Transverse colon (tissue), 4 donors: ENCODE data around the gene CACNG7. TPM values are rescaled to one million over a fixed set of nuclear protein-coding genes. Genes with fewer than 3 reads are reported as not detected.

Source experiments
- DNase-seq: peaks from one replicate; pipeline ENCODE4 v3.0.0-alpha.2; 2019
- H3K27ac ChIP-seq, 4 donors: fragments of 200-600 bp; sonication (generic); 2 replicates each; pipeline ENCODE4 v1.5.1; 2016 to 2018; ENCODE audit warnings: inconsistent platforms in 4 of 4
- H3K27me3 ChIP-seq: fragments of 200-600 bp; sonication (generic); 2 replicates; pipeline ENCODE4 v1.5.1; 2017; ENCODE audit warnings: inconsistent platforms
- H3K36me3 ChIP-seq, 4 donors: fragments of 200-600 bp; sonication (generic); 2 replicates each; pipeline ENCODE4 v1.5.1; 2017 to 2019; ENCODE audit warnings: inconsistent platforms in 4 of 4
- H3K4me1 ChIP-seq, 4 donors: fragments of 200-600 bp; sonication (generic); 2 replicates each; pipeline ENCODE4 v1.5.1; 2017 to 2020; ENCODE audit warnings: inconsistent platforms in 4 of 4
- H3K4me3 ChIP-seq, 4 donors: fragments of 200-600 bp; sonication (generic); 1 replicate in 1 of 4; 2 replicates in 3 of 4; pipeline versions ENCODE4 v1.5.1 to v1.6.1; 2017 to 2019; ENCODE audit warnings: inconsistent platforms in 4 of 4
- H3K9me3 ChIP-seq, 2 donors: fragments of 200-600 bp; sonication (generic); 2 replicates each; pipeline ENCODE4 v1.5.1; 2017 to 2019; ENCODE audit warnings: inconsistent platforms in 2 of 2
- EP300 ChIP-seq: sonication (generic); formaldehyde crosslinking; IDR thresholded peaks from one replicate; pipeline ENCODE4 v1.6.1; 2017; ENCODE audit warnings: antibody characterized with exemption, low read depth
- POLR2A ChIP-seq: fragments of 450-650 bp; IDR thresholded peaks from one replicate; pipeline ENCODE4 v1.6.1; 2016; ENCODE audit warnings: antibody characterized with exemption, mild to moderate bottlenecking, moderate library complexity
- POLR2AphosphoS5 ChIP-seq, 3 donors: sonication (generic); formaldehyde crosslinking; IDR thresholded peaks; one replicate each; pipeline ENCODE4 v1.6.1; 2016; ENCODE audit warnings: antibody characterized with exemption in 3 of 3
- WGBS, 2 donors: methylation state at CpG; one replicate each; pipeline ENCODE4 v1.1.5; 2018; ENCODE audit warnings: low coverage in 1 of 2; 5-methylcytosine and 5-hydroxymethylcytosine counted together
- in situ Hi-C, 4 donors: fragments of 200-750 bp; cut with MboI; loops; one replicate each; pipeline versions ENCODE4 v1.15.0 to v1.15.1; 2017; ENCODE audit warnings: low sequenced_read_pairs in 3 of 4, low pct_ligation_motif_present in 1 of 4, low pct_unique_long_range_greater_than_20kb in 1 of 4
- intact Hi-C: fragments of 100-400 bp; cut with DNase I; formaldehyde crosslinking; loops from one replicate; pipeline ENCODE4 v1.15.1; 2023; ENCODE audit warnings: low total_unique reads
- total RNA-seq, 4 donors: library from RNA; depleted of rRNA; stranded (reverse); fragments of >200 nt; gene quantifications; one replicate each; pipeline ENCODE4 v1.1.0, GENCODE V29; 2016
- TF ChIP-seq, protein P1 (sequence below), 5 experiments: fragments of 200-600 bp in 3 of 5; fragments of 450-650 bp in 2 of 5; sonication (generic) in 3 of 5; IDR thresholded peaks; 1 replicate in 2 of 5; 2 replicates in 3 of 5; pipeline ENCODE4 v1.5.1; 2016 to 2017; ENCODE audit warnings: antibody characterized with exemption in 5 of 5, inconsistent platforms in 3 of 5, mild to moderate bottlenecking in 2 of 5, moderate library complexity in 1 of 5

The CACNG7 gene
- not detected for total RNA-seq

DNA sequence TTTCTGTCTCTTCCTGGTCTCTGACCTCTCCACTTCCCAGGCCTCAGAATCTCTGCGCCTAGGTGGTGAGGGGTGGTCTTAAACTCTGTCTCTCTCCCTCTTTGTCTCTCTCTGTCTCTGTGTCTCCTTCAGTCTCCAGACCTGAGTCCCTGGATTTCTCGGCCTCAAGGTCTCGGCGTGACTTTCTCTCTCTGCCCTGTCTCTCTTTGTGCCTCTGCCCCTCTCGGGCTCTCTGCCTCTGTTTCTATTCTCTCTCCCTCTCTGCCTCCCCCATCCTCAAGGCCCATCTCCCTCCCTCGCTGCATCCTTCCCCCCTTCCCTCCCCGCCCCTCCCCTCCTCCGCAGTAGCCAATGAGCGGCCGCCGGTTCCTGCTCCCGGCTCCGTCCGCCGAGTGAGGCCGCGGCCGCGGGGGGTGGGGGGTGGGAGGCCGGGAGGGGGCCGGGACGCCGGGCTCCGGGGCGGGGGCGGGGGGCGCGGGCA is at the start of gene CACNG7:
CACNG7 (plus strand) TSS at position 344 of the 481 bp plus-strand sequence. CDS start 3,554 bp downstream, outside the sequence.
- H3K9me3 ChIP-seq = no peaks in the 10 kb centered on the region
- intact Hi-C loops = no loop called here
- in situ Hi-C loops = loop anchor here in 1 of 4 donors (10.0 kb wide), 1 partner anchor 64 kb away; no protein-coding TSS in a partner anchor
- no peak within 1 kb of the TSS for H3K27ac ChIP-seq
- peaks cover 86% of the 10 kb centered on the region for H3K27me3 ChIP-seq
- no peaks in the 10 kb centered on the region for H3K36me3 ChIP-seq
- DNase-seq = no peak
- no peak within 1 kb of the TSS for H3K4me3 ChIP-seq
- peaks cover 0 to 12% (median 8%) of the 10 kb centered on the region in 4 donors for H3K4me1 ChIP-seq
- 8% methylated on average over 27 of the region's 28 CpGs; no CpG with 5 or more reads in 1 of the 2 donors for WGBS, 2 donors
- no peak for TF ChIP-seq EP300

DNA sequence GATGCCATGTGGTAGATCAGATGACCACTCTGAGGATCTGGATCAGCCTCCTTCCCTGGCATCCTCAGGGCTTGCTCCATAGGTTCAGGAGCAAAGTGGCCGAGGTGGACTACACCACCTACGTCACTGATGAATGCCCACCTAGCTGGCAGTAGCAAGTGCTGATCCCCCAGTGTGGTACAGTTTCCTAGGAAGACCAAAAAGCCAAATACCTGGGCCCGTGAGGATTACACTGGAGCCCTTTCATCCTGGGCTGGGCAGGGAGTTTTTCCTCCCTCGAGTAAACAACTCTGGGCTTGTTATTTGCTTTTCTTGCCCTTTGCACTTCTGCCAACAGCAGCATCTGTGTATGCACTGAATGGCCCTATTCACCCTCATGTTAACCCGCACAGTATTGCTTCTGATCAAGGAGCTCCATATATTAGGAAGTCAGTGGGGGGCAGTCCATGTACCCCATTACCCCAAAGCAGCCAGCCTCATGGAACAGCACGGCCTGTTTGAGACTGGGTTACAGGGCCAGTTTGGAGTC is 44.7 kb upstream of the CACNG7 start:
- Histone ChIP-seq H3K9me3 (no peaks in the 10 kb centered on the region), H3K4me3 (no peak overlapping the region), H3K27ac (peak overlapping the region in 2 of 4 donors; percentile 36 to 97), H3K4me1 (peaks cover 15 to 51% (median 36%) of the 10 kb centered on the region in 4 donors), H3K36me3 (no peaks in the 10 kb centered on the region), H3K27me3 (no peaks in the 10 kb centered on the region)
- intact Hi-C loops (no loop called here), in situ Hi-C loops (no loop called here)
- WGBS, 2 donors = 40 to 58% methylated on average over 2 to 6 of the region's 6 CpGs
- no peak for TF ChIP-seq EP300
- no peak for TF ChIP-seq POLR2A
- TF ChIP-seq POLR2AphosphoS5 (IDR thresholded peaks at IDR 0.05) = peak in 1 of 3 donors; percentile 33
- peak; percentile 55 for DNase-seq

- Histone ChIP-seq H3K9me3 (no peaks in the 10 kb centered on the region), H3K27me3 (no peaks in the 10 kb centered on the region), H3K27ac (peak overlapping the region; percentile 90 to 98 (median 97)), H3K4me3 (peak overlapping the region in 1 of 4 donors; percentile 81), H3K4me1 (peaks cover 19 to 56% (median 43%) of the 10 kb centered on the region in 4 donors), H3K36me3 (no peaks in the 10 kb centered on the region)
- TF ChIP-seq, protein P1, sequence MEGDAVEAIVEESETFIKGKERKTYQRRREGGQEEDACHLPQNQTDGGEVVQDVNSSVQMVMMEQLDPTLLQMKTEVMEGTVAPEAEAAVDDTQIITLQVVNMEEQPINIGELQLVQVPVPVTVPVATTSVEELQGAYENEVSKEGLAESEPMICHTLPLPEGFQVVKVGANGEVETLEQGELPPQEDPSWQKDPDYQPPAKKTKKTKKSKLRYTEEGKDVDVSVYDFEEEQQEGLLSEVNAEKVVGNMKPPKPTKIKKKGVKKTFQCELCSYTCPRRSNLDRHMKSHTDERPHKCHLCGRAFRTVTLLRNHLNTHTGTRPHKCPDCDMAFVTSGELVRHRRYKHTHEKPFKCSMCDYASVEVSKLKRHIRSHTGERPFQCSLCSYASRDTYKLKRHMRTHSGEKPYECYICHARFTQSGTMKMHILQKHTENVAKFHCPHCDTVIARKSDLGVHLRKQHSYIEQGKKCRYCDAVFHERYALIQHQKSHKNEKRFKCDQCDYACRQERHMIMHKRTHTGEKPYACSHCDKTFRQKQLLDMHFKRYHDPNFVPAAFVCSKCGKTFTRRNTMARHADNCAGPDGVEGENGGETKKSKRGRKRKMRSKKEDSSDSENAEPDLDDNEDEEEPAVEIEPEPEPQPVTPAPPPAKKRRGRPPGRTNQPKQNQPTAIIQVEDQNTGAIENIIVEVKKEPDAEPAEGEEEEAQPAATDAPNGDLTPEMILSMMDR (IDR thresholded peaks at IDR 0.05) = no peak
- TF ChIP-seq POLR2A (no peak), POLR2AphosphoS5 (IDR thresholded peaks at IDR 0.05) (no peak), EP300 (no peak)
- 37 to 49% methylated on average over 3 to 9 of the region's 9 CpGs for WGBS, 2 donors
- DNase-seq = no peak
- in situ Hi-C loops = no loop called here
- intact Hi-C loops = no loop called here
Observed at GRCh38 chr19:53865523-53865917, 43.6 kb upstream of the CACNG7 start.

DNA sequence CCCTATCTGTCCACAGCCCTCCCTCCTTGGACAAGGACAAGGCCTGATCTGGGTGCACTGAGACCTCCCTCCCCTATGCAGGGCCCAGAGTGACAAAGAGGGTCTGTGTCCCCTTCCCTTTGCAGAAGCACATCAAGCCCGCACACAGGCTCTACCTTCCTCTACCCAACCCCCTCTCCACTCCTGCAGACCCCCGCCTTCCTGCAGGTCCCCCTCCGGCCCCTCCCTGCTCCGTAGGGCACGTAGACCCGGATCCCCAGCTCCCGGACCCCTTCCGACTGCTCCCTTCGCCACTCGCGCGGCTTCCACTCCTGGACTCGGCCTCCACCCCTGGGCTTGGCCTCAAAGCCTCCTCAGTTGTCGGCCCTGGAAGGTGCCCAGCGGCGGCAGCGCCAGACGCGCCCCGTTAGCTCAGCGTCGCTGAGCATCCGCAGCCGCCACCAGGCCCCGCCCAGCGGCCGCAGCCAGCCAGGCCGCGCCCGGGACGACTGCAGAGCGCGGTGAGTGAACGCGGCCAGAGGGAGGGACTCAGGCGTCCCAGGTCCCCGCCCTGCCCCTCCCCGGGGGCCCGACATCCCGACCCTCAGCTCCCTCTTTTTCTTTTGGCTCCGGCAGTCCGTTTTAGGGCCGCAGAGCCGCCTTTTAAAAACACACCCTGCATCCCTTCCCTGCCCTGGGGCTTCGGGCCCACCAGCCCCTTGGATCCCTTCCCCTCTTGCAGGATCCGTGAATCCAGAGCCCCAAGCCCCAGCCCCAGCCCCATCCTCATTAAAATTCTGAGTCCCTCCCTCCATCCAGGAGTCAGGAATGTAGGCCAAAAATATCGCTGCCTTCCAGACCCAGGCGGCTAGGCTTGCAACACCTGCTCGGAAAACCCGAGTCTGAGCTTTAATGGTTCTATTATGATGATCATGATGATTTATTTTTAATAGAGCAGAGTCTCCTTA is 42.9 kb upstream of the CACNG7 start:
- no peaks in the 10 kb centered on the region for H3K27me3 ChIP-seq
- DNase-seq = peak; percentile 81
- H3K4me3 ChIP-seq = peak overlapping the region; percentile 12 to 81 (median 64)
- TF ChIP-seq, protein P1 (IDR thresholded peaks at IDR 0.05) = no peak
- TF ChIP-seq POLR2AphosphoS5 (IDR thresholded peaks at IDR 0.05) (peak; percentile 49 to 77 (median 60)), POLR2A (peak; percentile 53), EP300 (no peak)
- peak overlapping the region; percentile 90 to 98 (median 97) for H3K27ac ChIP-seq
- WGBS, 2 donors = 2% methylated on average over 40 of the region's 50 CpGs; no CpG with 5 or more reads in 1 of the 2 donors
- peaks cover 26 to 62% (median 49%) of the 10 kb centered on the region in 4 donors for H3K4me1 ChIP-seq
- in situ Hi-C loops (no loop called here), intact Hi-C loops (no loop called here)
- H3K36me3 ChIP-seq = no peaks in the 10 kb centered on the region
- H3K9me3 ChIP-seq = no peaks in the 10 kb centered on the region

GRCh38 chr19:53866865-53867224 is 42.2 kb upstream of the CACNG7 start:
- Histone ChIP-seq H3K4me3 (peak overlapping the region; percentile 26 to 81 (median 64)), H3K36me3 (no peaks in the 10 kb centered on the region), H3K9me3 (no peaks in the 10 kb centered on the region), H3K27me3 (no peaks in the 10 kb centered on the region), H3K4me1 (peaks cover 26 to 63% (median 55%) of the 10 kb centered on the region in 4 donors), H3K27ac (peak overlapping the region; percentile 90 to 98 (median 97))
- in situ Hi-C loops = no loop called here
- intact Hi-C loops = no loop called here
- no peak for DNase-seq
- TF ChIP-seq, protein P1 (IDR thresholded peaks at IDR 0.05) = no peak
- no peak for TF ChIP-seq EP300
- TF ChIP-seq POLR2AphosphoS5 (IDR thresholded peaks at IDR 0.05) = no peak
- no peak for TF ChIP-seq POLR2A
- 45% methylated on average over 14 of the region's 14 CpGs; no CpG with 5 or more reads in 1 of the 2 donors for WGBS, 2 donors
